NCI-H1048 (cell line): ENCODE data around the gene VKORC1.

Experiments used
- DNase-seq: peaks from one replicate; lab custom pipeline; 2025; lab: John Stamatoyannopoulos, UW

Gene VKORC1

DNA sequence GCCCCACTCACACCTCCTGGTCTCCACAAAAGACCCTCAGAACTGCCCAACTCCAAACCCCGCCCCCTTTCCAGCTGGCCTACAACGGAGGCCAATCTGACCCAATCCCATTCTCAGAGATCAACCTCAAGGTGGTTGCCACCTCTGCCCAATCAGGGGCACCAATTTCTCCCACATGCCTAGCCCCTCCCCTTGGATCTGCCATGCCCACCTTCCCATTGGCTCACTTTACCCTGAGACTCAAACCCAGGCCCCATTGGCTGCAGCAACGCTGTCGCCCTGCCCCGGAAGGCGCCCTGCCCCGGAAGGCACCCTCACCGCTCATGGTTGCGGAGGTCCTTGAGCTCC lies 31.1 kb downstream of the VKORC1 start:
- DNase-seq: no peak

DNA sequence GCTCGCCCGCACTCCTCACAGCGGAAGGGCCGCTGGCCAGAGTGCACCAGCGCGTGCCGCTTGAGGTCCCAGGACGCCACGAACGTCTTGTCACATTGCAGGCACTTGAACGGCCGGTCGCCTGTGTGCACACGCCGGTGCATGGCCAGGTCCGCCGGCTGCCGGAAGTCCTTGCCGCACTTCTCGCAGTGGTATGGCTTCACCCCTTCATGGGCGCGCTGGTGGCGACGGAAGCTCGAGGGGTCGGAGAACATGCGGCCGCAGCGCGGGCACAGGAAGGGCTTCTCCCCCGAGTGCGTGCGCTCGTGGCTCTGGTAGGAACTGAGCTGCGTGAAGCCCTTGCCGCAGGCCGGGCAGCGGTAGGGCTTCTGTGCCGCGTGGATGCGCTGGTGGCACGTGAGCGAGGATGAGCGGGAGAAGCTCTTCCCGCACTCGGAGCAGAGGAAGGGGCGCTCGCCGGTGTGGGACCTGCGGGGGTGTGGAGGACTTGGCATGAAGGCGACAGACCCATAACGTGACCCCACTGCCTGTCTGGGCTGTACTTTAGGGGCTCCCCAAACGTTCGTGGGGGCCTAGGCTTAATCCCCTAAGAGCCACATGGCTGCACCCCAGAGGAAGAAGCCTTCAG lies 32.7 kb downstream of the VKORC1 start:
- no peak for DNase-seq

DNA sequence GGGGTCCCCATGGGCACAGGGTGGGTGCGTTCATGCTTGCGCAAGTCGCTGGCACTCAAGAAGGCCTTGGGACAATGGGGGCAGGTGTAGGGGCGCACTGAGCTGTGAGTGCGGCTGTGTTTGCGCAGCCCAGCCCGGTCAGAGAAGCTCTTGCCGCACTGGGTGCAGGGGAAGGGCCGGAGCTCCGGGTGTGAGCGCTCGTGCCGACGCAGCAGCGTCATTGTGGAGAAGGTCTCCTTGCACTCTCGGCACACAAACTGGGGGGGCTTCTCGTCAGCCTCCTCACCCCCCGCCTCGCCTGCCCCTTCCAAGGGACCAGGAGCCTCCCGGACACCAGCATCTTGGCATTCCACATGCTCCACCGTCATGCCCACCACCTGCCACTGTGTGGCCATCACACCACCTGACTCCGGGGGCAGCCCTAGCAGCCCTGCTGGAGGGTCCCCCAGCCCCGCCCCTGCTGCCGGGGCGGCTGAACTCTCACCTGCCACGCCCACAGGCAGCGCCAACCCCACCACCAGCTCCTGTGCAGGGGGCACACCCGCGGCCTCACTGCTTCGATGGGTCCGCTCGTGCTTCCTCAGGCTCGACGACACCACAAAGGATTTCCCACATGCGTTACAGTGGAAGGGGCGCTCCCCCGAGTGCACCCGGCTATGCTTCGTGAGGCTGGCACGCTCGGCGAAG lies 33.3 kb downstream of the VKORC1 start:
- DNase-seq: no peak

DNA sequence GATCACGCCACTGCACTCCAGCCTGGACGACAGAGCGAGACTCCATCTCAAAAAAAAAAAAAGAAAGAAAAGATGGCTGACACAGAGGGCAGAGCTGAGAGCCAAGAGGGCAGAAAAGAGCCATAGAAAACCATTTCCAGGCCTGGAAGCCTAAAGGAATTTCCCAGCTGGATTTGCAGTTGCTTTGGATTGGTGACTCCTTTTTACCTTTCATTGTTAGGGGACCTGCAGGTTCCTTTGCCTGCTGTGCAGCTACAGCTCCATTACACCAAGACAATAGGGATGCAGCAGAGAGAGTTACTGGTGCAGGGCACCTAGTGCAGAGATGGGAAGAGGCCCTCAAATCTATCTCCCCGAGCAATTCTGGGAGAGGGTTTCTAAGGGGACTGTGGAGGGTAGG lies 39.0 kb downstream of the VKORC1 start:
- no peak for DNase-seq

DNA sequence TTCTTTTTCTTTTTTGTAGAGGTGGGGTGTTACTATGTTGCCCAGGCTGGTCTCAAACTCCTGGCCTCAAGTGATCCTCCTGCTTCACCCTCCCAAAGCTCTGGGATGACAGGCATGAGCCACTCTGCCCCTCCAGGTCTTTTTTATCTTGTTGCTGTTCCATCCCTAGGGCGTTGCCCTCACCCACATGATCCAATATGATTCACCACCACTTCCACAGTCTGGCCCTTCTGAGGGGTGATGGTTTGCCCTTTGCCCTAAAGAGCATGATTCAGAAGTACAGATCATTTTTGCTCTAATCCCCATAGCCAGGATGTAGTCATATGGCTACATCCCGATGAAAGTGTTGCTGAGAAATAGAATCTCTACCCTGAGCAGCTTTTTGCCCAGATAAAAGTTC lies 42.5 kb downstream of the VKORC1 start:
- no peak for DNase-seq

DNA sequence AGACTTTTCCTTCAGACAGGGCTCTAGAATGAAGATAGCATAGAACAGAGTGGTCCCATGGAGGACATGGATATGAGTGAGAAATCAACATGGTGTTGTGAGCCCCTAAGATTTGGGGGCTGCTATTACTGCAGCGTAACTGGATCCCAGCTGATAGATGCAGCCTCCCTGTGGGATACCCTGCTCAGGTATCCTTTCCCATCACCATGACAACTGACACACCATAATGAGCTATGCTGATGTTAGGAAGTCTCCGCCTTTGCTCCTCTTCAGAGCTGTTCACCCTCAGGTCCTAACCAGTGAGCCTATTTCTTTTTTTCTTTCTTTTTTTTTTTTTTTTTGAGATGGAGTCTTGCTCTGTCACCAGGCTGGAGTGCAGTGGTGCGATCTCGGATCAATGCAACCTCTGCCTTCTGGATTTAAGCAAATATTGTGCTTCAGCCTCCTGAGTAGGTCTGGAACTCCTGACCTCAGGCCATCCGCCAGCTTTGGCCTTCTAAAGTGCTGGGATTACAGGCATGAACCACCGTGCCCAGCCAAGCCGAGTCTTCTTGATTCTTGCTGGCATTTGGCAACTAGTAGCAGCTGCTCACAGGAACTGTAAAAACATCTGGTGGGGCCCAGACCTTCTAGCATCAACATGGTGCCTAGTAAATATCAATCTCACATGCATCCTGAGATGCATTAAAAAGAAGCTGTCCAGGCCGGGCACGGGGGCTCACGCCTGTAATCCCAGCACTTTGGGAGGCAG lies 44.1 kb downstream of the VKORC1 start:
- DNase-seq: no peak

DNA sequence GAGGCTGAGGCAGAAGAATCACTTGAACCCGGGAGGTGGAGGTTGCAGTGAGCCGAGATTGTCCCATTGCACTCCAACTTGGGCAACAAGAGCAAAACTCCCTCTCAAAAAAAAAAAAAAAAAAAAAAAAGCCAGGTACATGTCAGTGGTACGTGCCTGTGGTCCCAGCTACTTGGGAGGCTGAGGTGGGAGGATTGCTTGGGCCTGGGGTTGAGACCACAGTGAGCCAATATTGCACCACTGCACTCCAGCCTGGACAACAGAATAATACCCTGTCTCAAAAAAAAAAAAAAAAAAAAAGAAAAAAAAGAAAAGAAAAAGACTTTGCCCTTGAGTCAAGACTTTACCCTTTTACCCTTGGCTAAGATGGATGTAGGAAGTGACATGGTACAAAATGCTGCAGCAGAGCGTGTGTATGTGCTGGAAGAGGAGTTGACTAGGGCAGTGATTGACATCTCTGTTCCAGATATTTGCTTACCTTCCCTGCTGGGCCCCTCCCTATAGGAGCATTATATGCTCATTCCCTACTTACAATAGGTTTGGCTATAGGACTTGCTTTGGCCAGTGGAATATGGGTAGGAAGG lies 50.6 kb downstream of the VKORC1 start:
- DNase-seq: no peak

DNA sequence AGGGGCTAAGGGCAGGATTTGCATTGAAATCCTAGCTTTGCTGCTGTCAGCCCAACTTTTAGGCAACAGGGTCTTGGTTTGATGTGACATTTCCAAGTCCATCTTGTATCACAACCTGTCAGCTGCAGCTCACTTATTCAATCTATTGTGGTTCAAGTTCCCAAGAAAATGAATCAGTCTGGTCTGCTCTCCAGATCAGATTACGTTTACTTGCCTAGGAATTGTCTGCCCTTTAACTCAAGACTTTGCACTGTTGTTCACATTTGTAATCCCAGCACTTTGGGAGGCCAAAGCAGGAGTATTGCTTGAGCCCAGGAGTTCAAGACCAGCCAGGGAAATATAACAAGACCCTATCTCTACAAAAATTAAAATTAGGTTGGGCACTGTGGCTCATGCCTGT lies 51.2 kb downstream of the VKORC1 start:
- DNase-seq: no peak

DNA sequence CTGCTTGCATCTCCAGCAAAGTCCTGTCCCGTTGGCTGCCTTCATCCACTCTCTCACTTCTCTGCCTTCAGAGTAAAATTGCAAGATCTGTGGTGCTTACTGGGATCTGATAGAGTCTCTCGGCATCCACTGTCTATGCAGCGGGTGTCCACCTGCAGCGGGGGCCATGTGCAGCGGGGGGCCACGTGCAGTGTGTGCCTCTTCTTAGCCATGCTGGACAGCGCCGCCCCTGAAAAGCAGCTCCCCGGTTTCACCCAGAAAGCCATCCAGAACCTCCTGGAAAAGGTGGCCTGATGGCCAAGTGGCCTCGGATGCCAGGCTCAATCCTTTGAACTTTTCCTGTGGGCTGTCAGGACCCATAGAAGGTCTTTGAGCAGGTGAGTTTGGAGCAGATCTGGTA lies 51.7 kb downstream of the VKORC1 start:
- no peak for DNase-seq
